H1 (cell line): ENCODE data around the gene DHX29. TPM values are rescaled to one million over a fixed set of nuclear protein-coding genes. Genes with fewer than 3 reads are reported as not detected.

Experiments used
- CBX5 ChIP-seq: fragments of 300-800, 300-1000 bp; sonication (generic); IDR thresholded peaks from 2 replicates; pipeline ENCODE4 v1.7.1; 2016; ENCODE audit warnings: antibody characterized with exemption, low read length, low read depth
- EGR1 ChIP-seq: IDR thresholded peaks from 2 replicates; pipeline ENCODE4 v1.6.1; 2011; ENCODE audit warnings: low read depth, low read length, borderline replicate concordance
- EP300 ChIP-seq, 2 experiments: IDR thresholded peaks; 1 replicate in 1 of 2; 2 replicates in 1 of 2; pipeline ENCODE4 v1.6.1; 2011 to 2012; ENCODE audit warnings: low read depth in 2 of 2, low read length in 2 of 2, mild to moderate bottlenecking in 2 of 2, borderline replicate concordance in 1 of 2, inconsistent platforms in 1 of 2, moderate library complexity in 1 of 2
- NRF1 ChIP-seq: IDR thresholded peaks from 2 replicates; pipeline ENCODE4 v1.6.1; 2011; ENCODE audit warnings: mild to moderate bottlenecking, low read depth, low read length, improper control_type of control experiment
- RAD21 ChIP-seq, 2 experiments: IDR thresholded peaks in 1 of 2; conservative IDR thresholded peaks in 1 of 2; 2 replicates each; pipeline ENCODE4 v1.6.1; 2011; ENCODE audit warnings: low read depth in 2 of 2, low read length in 2 of 2, improper control_type of control experiment in 1 of 2, inconsistent platforms in 1 of 2, mild to moderate bottlenecking in 1 of 2, moderate library complexity in 1 of 2
- RBBP5 ChIP-seq: IDR thresholded peaks from 2 replicates; pipeline ENCODE4 v1.7.1; 2012; ENCODE audit warnings: low read depth, mild to moderate bottlenecking, inconsistent platforms, low read length, moderate library complexity, borderline replicate concordance
- RXRA ChIP-seq: IDR thresholded peaks from 2 replicates; pipeline ENCODE4 v1.6.1; 2011; ENCODE audit warnings: low read depth, mild to moderate bottlenecking, low read length, moderate library complexity; ENCODE audit not compliant: insufficient read depth
- polyA plus RNA-seq, 7 experiments: library from polyadenylated mRNA; depleted of rRNA in 3 of 7; stranded (reverse) in 5 of 7; unstranded in 2 of 7; fragments of >200 nt in 5 of 7; fragments of 200-250 nt in 2 of 7; gene quantifications; 1 replicate in 5 of 7; 2 replicates in 1 of 7; 4 replicates in 1 of 7; pipeline versions ENCODE4 v1.2.1 to v1.2.3, GENCODE V29; 2011 to 2013; ENCODE audit warnings: missing spikeins in 2 of 7, mixed read lengths in 2 of 7
- total RNA-seq: library from RNA; stranded (reverse); fragmentation: NEBNext Ultra II Directional; extraction: Animal tissue kit (Norgen Biotek cat#: 25700); gene quantifications from 2 replicates; pipeline ENCODE4 v1.2.1, GENCODE V29; 2021
- TF ChIP-seq, protein P1 (sequence below): IDR thresholded peaks from 2 replicates; pipeline ENCODE4 v1.6.1; 2012; ENCODE audit warnings: low read length, inconsistent platforms

The DHX29 gene
- total and polyA plus RNA-seq, 2 of the 8 experiments (the other 6 are each of a cell fraction or from before 2014, with no cell fraction given) = 3.4 to 32.1 TPM

GRCh38 chr5:55222092-55222984 is 85.2 kb downstream of the DHX29 start (continued):
- TF ChIP-seq NRF1 (no peak), EGR1 (no peak), RBBP5 (no peak), RXRA (no peak), EP300 (IDR thresholded peaks at IDR 0.05; ENCODE audit: borderline replicate concordance in 1 of 2, low read depth in 2 of 2, low read length in 2 of 2) (no peak), CBX5 (no peak), RAD21 (IDR thresholded peaks at IDR 0.05 in 1 of 2, conservative IDR thresholded peaks at IDR 0.05 in 1 of 2; ENCODE audit: low read depth in 2 of 2, low read length in 2 of 2) (no peak)
- TF ChIP-seq, protein P1, sequence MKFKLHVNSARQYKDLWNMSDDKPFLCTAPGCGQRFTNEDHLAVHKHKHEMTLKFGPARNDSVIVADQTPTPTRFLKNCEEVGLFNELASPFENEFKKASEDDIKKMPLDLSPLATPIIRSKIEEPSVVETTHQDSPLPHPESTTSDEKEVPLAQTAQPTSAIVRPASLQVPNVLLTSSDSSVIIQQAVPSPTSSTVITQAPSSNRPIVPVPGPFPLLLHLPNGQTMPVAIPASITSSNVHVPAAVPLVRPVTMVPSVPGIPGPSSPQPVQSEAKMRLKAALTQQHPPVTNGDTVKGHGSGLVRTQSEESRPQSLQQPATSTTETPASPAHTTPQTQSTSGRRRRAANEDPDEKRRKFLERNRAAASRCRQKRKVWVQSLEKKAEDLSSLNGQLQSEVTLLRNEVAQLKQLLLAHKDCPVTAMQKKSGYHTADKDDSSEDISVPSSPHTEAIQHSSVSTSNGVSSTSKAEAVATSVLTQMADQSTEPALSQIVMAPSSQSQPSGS = no peak
